SKM-1 (cell line): ENCODE results near the gene NBEA.
A peak's percentile ranks its signal among the peaks of the same experiment; 100 is the strongest.
"Not testable (repeated sequence)": the region's sequence is repeated elsewhere in the genome, so short reads cannot be mapped to it uniquely, and the experiment has no call there.

ENCODE experiments used
- DNase-seq: peaks from one replicate; lab custom pipeline; 2025; ENCODE audit not compliant: unreplicated experiment; lab: John Stamatoyannopoulos, UW

NBEA gene, protein sequence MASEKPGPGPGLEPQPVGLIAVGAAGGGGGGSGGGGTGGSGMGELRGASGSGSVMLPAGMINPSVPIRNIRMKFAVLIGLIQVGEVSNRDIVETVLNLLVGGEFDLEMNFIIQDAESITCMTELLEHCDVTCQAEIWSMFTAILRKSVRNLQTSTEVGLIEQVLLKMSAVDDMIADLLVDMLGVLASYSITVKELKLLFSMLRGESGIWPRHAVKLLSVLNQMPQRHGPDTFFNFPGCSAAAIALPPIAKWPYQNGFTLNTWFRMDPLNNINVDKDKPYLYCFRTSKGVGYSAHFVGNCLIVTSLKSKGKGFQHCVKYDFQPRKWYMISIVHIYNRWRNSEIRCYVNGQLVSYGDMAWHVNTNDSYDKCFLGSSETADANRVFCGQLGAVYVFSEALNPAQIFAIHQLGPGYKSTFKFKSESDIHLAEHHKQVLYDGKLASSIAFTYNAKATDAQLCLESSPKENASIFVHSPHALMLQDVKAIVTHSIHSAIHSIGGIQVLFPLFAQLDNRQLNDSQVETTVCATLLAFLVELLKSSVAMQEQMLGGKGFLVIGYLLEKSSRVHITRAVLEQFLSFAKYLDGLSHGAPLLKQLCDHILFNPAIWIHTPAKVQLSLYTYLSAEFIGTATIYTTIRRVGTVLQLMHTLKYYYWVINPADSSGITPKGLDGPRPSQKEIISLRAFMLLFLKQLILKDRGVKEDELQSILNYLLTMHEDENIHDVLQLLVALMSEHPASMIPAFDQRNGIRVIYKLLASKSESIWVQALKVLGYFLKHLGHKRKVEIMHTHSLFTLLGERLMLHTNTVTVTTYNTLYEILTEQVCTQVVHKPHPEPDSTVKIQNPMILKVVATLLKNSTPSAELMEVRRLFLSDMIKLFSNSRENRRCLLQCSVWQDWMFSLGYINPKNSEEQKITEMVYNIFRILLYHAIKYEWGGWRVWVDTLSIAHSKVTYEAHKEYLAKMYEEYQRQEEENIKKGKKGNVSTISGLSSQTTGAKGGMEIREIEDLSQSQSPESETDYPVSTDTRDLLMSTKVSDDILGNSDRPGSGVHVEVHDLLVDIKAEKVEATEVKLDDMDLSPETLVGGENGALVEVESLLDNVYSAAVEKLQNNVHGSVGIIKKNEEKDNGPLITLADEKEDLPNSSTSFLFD (N-terminal part only)

GRCh38 chr13:34941835-34942731 is at the start of gene NBEA:
Gene NBEA (plus strand): TSS chr13:34942270. CDS start chr13:34942821, 551 bp downstream.
- DNase-seq, result peak; percentile 81

DNA sequence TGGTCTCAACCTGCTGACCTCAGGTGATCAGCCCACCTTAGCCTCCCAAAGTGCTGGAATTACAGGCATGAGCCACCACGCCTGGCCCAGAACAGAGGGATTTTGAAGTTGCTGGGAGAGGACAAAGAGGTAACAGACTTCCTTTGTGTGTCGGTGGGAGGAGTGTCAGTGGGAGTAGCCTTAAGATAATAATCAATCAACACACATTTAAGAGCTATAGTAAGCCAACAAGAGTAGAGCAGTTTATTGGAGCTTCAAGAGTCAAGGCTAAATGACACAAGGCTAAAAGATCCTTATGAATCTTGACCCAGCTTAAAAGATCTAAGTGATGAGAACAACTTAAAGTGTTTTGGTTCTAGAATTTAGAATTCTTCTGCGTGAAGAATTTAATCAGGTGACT is 47.3 kb upstream of the NBEA start:
- DNase-seq, result no peak

- no peak for DNase-seq
Measured at GRCh38 chr13:34897220-34897619, 44.9 kb upstream of the NBEA start.

DNA sequence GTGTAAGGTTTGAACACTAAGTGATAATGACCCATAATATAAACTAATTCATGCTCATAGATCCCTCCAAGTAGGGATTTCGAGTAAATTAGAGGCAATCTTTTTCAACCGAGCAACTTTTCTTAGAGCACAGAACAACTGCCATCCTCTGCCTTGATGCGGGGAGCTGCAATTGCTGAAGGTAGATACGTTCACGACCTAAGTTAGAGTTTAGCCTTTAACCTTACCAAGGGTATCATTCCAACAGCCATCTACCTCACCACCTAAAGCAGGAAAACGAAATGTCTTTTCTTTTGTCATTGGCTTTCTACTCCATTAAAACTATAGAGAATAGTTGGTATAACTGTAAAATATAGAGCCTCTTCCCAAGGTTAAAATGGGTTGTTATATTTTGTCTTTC is 42.2 kb upstream of the NBEA start:
- no peak for DNase-seq

- no peak for DNase-seq
Measured at GRCh38 chr13:34900288-34900739, 41.8 kb upstream of the NBEA start.

DNA sequence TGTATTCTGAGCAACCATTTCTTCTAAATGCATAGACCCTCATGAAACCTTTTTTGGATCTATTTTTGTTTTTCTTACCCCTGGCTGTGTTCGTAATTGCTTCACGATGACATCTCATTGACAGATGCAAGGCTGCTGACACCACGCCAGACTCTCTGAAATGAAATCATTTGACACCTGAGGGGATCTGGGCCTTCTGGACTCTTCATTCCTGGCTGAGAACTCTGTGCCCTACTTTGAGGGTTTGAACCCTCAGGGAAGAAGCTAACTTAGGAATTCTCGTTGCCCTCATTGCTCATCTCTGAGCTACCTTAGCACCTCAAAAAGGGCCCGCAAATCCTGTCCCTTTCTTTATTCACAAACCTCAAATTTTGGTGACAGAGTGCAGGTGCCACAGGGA is 40.5 kb upstream of the NBEA start:
- DNase-seq, result no peak

DNA sequence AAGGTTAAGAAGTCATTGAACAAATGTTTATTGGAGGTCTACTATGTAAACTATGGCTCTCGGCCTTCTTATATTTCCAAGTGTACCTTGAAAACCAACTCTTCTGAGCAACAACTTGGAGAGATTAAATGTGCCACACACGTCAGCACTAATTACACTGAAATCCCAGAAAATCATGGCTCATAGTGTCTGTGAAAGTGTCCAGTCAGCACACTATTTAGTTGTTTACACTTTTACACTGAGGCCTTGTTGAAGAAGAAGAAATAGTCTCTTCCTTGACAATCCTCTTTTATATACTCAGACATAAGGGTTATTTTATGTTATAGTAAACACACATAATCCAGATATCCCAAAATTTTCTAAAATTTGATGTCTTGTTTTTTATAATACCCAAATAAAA is 30.9 kb upstream of the NBEA start:
- no peak for DNase-seq

GRCh38 chr13:34913040-34913439 is 29.0 kb upstream of the NBEA start:
- DNase-seq, result no peak

DNA sequence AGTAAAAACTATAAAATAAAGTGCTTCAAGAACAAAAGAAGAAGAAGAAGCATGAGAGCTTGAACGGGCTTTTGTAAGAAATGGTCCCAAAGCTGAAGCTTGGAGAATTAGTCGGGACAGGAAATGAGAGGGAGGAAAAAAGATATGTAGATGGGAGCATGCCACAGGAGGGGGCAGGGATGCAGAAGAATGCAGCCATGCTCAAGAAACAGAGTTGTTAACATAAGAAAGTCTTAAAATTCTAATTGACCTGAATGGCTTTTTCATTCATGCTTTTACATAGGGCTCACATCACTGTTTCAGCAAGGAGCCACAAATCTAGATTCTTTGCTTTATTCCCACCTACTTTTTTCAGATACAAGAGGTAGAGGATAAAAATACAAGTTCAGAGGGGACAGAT is 27.7 kb upstream of the NBEA start:
- DNase-seq, result no peak

DNA sequence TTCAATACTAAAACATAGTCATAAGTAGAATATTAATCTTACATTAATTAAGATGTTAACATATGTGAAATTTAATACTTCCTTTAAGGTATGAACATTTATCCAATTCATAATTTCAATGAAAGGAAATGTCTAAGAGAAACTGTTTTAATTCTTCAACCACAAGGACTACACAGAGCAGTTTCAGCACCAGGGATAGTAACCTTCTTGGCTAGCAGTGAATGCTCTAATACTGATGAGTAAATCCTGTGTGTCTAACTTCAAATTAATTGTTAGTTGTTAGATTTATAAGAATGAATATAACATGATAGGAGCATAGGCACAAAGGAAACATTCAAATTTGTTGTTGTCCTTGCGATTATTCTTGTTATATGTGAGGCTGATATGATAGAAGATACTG is 15.6 kb upstream of the NBEA start:
- DNase-seq, result no peak

GRCh38 chr13:34928676-34929075 is 13.4 kb upstream of the NBEA start:
- DNase-seq, result not testable (repeated sequence)

GRCh38 chr13:34931572-34931971 is 10.5 kb upstream of the NBEA start:
- DNase-seq, result no peak

- DNase-seq, result no peak
Measured at GRCh38 chr13:34933349-34933748, 8.7 kb upstream of the NBEA start.

DNA sequence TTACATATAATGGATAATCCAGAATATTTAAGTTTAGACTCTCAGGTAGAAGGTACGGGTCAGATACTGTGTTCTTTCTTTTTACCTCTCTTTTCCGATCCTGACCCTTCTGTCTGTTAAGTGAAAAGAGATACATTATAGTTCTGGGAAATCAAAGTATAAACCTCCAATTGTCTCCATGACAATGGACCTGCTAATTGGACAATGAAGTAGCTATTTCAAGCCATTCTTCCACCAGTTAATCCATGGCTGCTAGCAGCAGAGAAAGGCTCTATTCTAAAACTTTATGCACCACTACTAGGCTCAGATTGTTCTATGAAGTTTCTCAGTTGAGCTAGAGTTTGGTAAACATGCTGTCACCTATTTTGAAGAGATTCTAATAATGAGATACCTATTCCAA is 8.3 kb upstream of the NBEA start:
- no peak for DNase-seq

DNA sequence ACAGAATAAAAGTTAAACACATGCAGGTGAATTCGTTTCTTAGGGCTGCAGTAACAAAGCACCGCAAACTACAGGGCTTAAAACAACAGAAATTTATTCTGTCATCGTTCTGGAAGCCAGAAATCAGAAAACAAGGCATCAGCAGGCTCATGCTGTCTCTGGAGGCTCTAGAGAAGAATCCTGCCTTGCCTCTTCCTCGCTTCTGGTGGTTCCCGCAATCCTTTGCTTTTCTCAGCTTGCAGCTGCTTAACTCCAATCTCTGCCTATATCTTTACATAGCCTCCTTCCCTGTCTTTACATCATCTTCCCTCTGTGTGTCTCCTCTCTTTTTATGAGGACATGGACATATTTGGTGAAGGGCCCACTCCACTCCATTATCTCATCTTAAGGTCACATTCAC is 6.2 kb upstream of the NBEA start:
- no peak for DNase-seq

DNA sequence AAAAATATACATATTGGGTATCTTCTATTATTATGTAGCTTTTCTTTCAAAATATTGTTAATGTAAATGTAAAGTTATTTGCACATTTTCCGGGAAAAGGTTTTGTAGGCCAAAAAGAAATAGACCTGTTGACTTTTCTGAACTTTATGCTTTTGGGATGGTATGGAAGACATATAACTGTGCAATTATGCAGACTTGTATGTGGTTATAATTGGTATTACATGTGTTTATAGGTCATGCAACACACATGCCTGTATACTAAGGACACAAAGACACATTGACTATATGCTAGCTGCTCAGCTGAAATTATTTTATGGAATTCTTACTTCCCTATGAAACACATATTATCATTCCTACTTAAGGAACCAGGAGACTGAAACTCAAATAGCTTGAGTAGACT is 2.3 kb upstream of the NBEA start:
- DNase-seq, result no peak

DNA sequence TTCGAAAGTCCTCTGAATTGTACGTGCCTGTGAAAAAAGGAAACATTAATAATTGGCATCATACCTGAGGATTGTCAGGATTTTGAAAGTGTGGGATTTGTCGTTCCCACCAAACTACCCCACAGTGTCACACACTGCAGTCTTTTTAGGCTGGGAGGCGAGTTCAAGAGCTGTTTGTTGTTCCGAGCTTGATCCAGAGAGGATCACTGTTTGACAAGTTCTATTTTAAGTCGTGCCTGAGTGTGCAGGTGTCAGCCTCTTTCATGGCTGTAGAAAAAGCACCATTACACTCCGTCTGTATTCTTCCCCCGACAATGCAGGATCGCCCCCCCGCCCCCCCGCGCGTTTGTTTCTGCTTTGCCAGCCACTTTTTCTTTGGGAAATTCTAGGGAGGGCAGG is 635 bp upstream of the NBEA start:
- DNase-seq, result no peak

GRCh38 chr13:34942732-34943435 is 814 bp downstream of the NBEA start:
- no peak for DNase-seq

DNA sequence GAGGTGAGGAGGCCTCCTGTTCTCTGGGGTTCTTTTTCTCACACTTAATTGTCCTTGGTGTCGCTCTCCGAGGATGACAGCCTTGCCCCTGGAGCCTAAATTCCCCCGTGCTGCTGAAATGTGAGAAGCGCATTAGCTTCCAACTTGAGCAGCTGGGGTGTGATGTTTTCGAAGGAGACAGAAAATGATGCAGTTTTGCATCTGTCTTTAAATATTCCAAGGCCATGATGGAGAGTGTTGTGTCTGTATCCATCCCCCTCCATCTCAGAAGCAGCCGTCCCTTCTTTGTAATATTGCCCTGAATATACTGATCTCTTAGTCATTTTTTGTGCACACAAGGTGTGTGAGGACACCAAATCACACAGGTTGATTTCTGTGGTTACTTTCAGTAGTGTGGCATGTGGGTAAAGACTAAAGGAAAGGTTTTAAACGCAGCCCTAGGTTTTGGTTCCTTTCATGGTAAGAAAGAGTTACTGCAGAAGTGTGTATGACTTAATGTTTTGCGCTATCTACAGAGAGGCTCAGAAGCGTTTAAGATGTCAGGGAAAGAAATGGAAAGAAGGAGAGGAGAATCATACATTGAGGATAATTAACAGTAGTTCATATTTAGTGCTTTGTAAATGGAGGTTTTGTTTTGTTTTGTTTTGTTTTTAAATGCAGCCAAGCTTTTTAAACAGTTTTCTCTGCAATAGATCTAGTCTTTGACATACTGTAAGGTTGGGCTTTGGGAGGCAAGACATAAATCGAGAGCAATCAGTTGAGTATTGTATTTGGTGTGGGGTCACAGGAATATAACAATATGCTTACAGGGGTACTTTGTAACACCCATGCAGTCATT is 1.6 kb downstream of the NBEA start:
- no peak for DNase-seq
